Fibroblast of pulmonary artery (primary cell): ENCODE results near the gene APBB2.
"Not testable (repeated sequence)": the region's sequence is repeated elsewhere in the genome, so short reads cannot be mapped to it uniquely, and the experiment has no call there.

Source experiments
- DNase-seq: peaks from one replicate; pipeline ENCODE4 v3.0.0-alpha.2; 2010; ENCODE audit warnings: low read depth
- H3K4me3 ChIP-seq: replicated peaks from 2 replicates; pipeline ENCODE4 v1.5.1; 2011; ENCODE audit warnings: low read depth, mild to moderate bottlenecking, control low read depth, low read length, moderate library complexity
- CTCF ChIP-seq: IDR thresholded peaks from 2 replicates; pipeline ENCODE4 v1.5.1; 2011; ENCODE audit warnings: mild to moderate bottlenecking, control low read depth, low read length, inconsistent platforms; ENCODE audit errors: missing control alignments

Gene APBB2

GRCh38 chr4:41148292-41148691 lies 66.0 kb downstream of the APBB2 start:
- no peak for TF ChIP-seq CTCF
- no peak for DNase-seq
- H3K4me3 ChIP-seq = no peak overlapping the region

GRCh38 chr4:41147570-41147969 lies 66.8 kb downstream of the APBB2 start:
- H3K4me3 ChIP-seq, DNase-seq: not testable (repeated sequence)

GRCh38 chr4:41146716-41147506 lies 67.4 kb downstream of the APBB2 start:
- H3K4me3 ChIP-seq = no peak overlapping the region
- TF ChIP-seq CTCF = no peak
- DNase-seq = peak; percentile 46

- no peak for TF ChIP-seq CTCF
- no peak for DNase-seq
- H3K4me3 ChIP-seq = no peak overlapping the region
Measured at GRCh38 chr4:41146196-41146595, 68.1 kb downstream of the APBB2 start.

GRCh38 chr4:41145571-41146078 lies 68.7 kb downstream of the APBB2 start:
- TF ChIP-seq CTCF = no peak
- no peak for DNase-seq
- no peak overlapping the region for H3K4me3 ChIP-seq

GRCh38 chr4:41144812-41145211 lies 69.5 kb downstream of the APBB2 start:
- TF ChIP-seq CTCF = no peak
- H3K4me3 ChIP-seq = no peak overlapping the region
- DNase-seq = no peak

GRCh38 chr4:41144040-41144379 lies 70.3 kb downstream of the APBB2 start:
- peak overlapping the region; percentile 29 for H3K4me3 ChIP-seq
- TF ChIP-seq CTCF = no peak
- DNase-seq = no peak
